ENCODE data around the gene C2orf92.

The C2orf92 gene

GRCh38 chr2:97660775-97661389 is 8.6 kb upstream of the C2orf92 start:
- Histone ChIP-seq H3K4me2 (ENCODE audit: low read length) (no peak overlapping the region), H3K9ac (ENCODE audit: low read length) (no peak overlapping the region), H2BK120ac (ENCODE audit: insufficient read depth, low read length, poor library complexity) (no peak overlapping the region), H3K36me3 (ENCODE audit: control insufficient read depth in 1 of 2, insufficient read depth in 2 of 2, low read length in 2 of 2) (peaks cover 42 to 46% of the 10 kb centered on the region in 2 experiments), H3K9me3 (ENCODE audit: insufficient read depth, low read depth, low read length) (peaks cover 2% of the 10 kb centered on the region), H4K12ac (ENCODE audit: low read depth, low read length) (no peak overlapping the region), H3K27ac (ENCODE audit: low read depth, low read length) (peak overlapping the region; percentile 20), H2AK5ac (ENCODE audit: low read length) (no peak overlapping the region), H3K27me3 (ENCODE audit: insufficient read depth, low read length) (no peaks in the 10 kb centered on the region), H3K4me3 (ENCODE audit: low read depth, low read length) (no peak overlapping the region), H3K14ac (ENCODE audit: low read length) (no peak overlapping the region), H3K4ac (ENCODE audit: low read depth, low read length) (no peak overlapping the region), H2BK12ac (ENCODE audit: low read length) (no peak overlapping the region), H2BK5ac (ENCODE audit: low read depth, low read length, poor library complexity) (no peak overlapping the region), H3K79me2 (ENCODE audit: control insufficient read depth, insufficient read depth, low read length, poor library complexity) (peaks cover 10% of the 10 kb centered on the region), H3K18ac (ENCODE audit: low read length) (peak overlapping the region; percentile 15), H4K91ac (ENCODE audit: low read depth, low read length) (peak overlapping the region; percentile 58), H3K4me1 (ENCODE audit: control insufficient read depth in 1 of 2, insufficient read depth in 2 of 2, low read length in 2 of 2) (peaks cover 18 to 22% of the 10 kb centered on the region in 2 experiments), H3K79me1 (ENCODE audit: low read length) (peaks cover 17% of the 10 kb centered on the region), H2AFZ (ENCODE audit: insufficient read depth, low read length, poor library complexity) (no peak overlapping the region), H4K8ac (ENCODE audit: low read depth, low read length) (no peak overlapping the region), H3K23ac (ENCODE audit: low read length) (no peak overlapping the region)
- DNase-seq, result no peak
- no CpG with 5 or more reads among the region's 18 CpGs for WGBS (ENCODE audit: extremely low coverage, insufficient coverage, insufficient read length)

GRCh38 chr2:97661927-97662326 is 7.6 kb upstream of the C2orf92 start:
- H4K8ac ChIP-seq (ENCODE audit: low read depth, low read length), result no peak overlapping the region
- no peak overlapping the region for H2BK120ac ChIP-seq (ENCODE audit: insufficient read depth, low read length, poor library complexity)

GRCh38 chr2:97662386-97662894 is 7.1 kb upstream of the C2orf92 start:
- WGBS (ENCODE audit: extremely low coverage, insufficient coverage, insufficient read length), result no CpG with 5 or more reads among the region's 12 CpGs
- Histone ChIP-seq H3K18ac (ENCODE audit: low read length) (peak overlapping the region; percentile 62), H3K4ac (ENCODE audit: low read depth, low read length) (peak overlapping the region; percentile 83)

More at GRCh38 chr2:97661927-97662326, 7.6 kb upstream of the C2orf92 start:
- Histone ChIP-seq H2BK12ac (ENCODE audit: low read length) (no peak overlapping the region), H3K9ac (ENCODE audit: low read length) (no peak overlapping the region), H4K91ac (ENCODE audit: low read depth, low read length) (no peak overlapping the region), H3K4me3 (ENCODE audit: low read depth, low read length) (no peak overlapping the region), H3K4me2 (ENCODE audit: low read length) (peak overlapping the region; percentile 93), H3K27ac (ENCODE audit: low read depth, low read length) (no peak overlapping the region), H2AK5ac (ENCODE audit: low read length) (no peak overlapping the region), H3K14ac (ENCODE audit: low read length) (no peak overlapping the region), H3K4ac (ENCODE audit: low read depth, low read length) (peak overlapping the region; percentile 41), H3K4me1 (ENCODE audit: control insufficient read depth in 1 of 2, insufficient read depth in 2 of 2, low read length in 2 of 2) (peaks cover 18 to 22% of the 10 kb centered on the region in 2 experiments), H3K18ac (ENCODE audit: low read length) (no peak overlapping the region), H3K79me1 (ENCODE audit: low read length) (peaks cover 17% of the 10 kb centered on the region), H3K27me3 (ENCODE audit: insufficient read depth, low read length) (no peaks in the 10 kb centered on the region), H2AFZ (ENCODE audit: insufficient read depth, low read length, poor library complexity) (no peak overlapping the region), H3K36me3 (ENCODE audit: control insufficient read depth in 1 of 2, insufficient read depth in 2 of 2, low read length in 2 of 2) (peaks cover 32 to 36% of the 10 kb centered on the region in 2 experiments), H2BK5ac (ENCODE audit: low read depth, low read length, poor library complexity) (no peak overlapping the region), H3K23ac (ENCODE audit: low read length) (no peak overlapping the region), H4K12ac (ENCODE audit: low read depth, low read length) (no peak overlapping the region), H3K79me2 (ENCODE audit: control insufficient read depth, insufficient read depth, low read length, poor library complexity) (peaks cover 10% of the 10 kb centered on the region), H3K9me3 (ENCODE audit: insufficient read depth, low read depth, low read length) (no peaks in the 10 kb centered on the region)
- WGBS (ENCODE audit: extremely low coverage, insufficient coverage, insufficient read length), result no CpG with 5 or more reads among the region's 6 CpGs
- no peak for DNase-seq

GRCh38 chr2:97662895-97663625 is 6.5 kb upstream of the C2orf92 start:
- peak overlapping the region; percentile 92 for H3K27ac ChIP-seq (ENCODE audit: low read depth, low read length)
- H3K4me1 ChIP-seq (ENCODE audit: control insufficient read depth in 1 of 2, insufficient read depth in 2 of 2, low read length in 2 of 2), result peaks cover 18 to 22% of the 10 kb centered on the region in 2 experiments
- peak overlapping the region; percentile 93 for H3K4me2 ChIP-seq (ENCODE audit: low read length)
- peak overlapping the region; percentile 91 for H4K91ac ChIP-seq (ENCODE audit: low read depth, low read length)
- H3K4ac ChIP-seq (ENCODE audit: low read depth, low read length), result peak overlapping the region; percentile 83
- H3K14ac ChIP-seq (ENCODE audit: low read length), result peak overlapping the region; percentile 50
- peaks cover 10% of the 10 kb centered on the region for H3K79me2 ChIP-seq (ENCODE audit: control insufficient read depth, insufficient read depth, low read length, poor library complexity)
- H3K79me1 ChIP-seq (ENCODE audit: low read length), result peaks cover 17% of the 10 kb centered on the region
- peak; percentile 93 for DNase-seq
- H3K9ac ChIP-seq (ENCODE audit: low read length), result peak overlapping the region; percentile 91
- H3K9me3 ChIP-seq (ENCODE audit: insufficient read depth, low read depth, low read length), result no peaks in the 10 kb centered on the region
- no CpG with 5 or more reads among the region's 24 CpGs for WGBS (ENCODE audit: extremely low coverage, insufficient coverage, insufficient read length)
- peak overlapping the region; percentile 89 for H3K18ac ChIP-seq (ENCODE audit: low read length)
- peak overlapping the region; percentile 50 for H2BK120ac ChIP-seq (ENCODE audit: insufficient read depth, low read length, poor library complexity)
- H2AK5ac ChIP-seq (ENCODE audit: low read length), result no peak overlapping the region
- no peak overlapping the region for H3K23ac ChIP-seq (ENCODE audit: low read length)
- peak overlapping the region; percentile 83 for H3K4me3 ChIP-seq (ENCODE audit: low read depth, low read length)
- peak overlapping the region; percentile 75 for H4K8ac ChIP-seq (ENCODE audit: low read depth, low read length)
- H2BK12ac ChIP-seq (ENCODE audit: low read length), result no peak overlapping the region
- H2BK5ac ChIP-seq (ENCODE audit: low read depth, low read length, poor library complexity), result peak overlapping the region; percentile 74
- no peaks in the 10 kb centered on the region for H3K27me3 ChIP-seq (ENCODE audit: insufficient read depth, low read length)
- H4K12ac ChIP-seq (ENCODE audit: low read depth, low read length), result peak overlapping the region; percentile 36
- peak overlapping the region; percentile 53 for H2AFZ ChIP-seq (ENCODE audit: insufficient read depth, low read length, poor library complexity)
- peaks cover 22 to 25% of the 10 kb centered on the region in 2 experiments for H3K36me3 ChIP-seq (ENCODE audit: control insufficient read depth in 1 of 2, insufficient read depth in 2 of 2, low read length in 2 of 2)

More at GRCh38 chr2:97662386-97662894, 7.1 kb upstream of the C2orf92 start:
- peaks cover 27 to 30% of the 10 kb centered on the region in 2 experiments for H3K36me3 ChIP-seq (ENCODE audit: control insufficient read depth in 1 of 2, insufficient read depth in 2 of 2, low read length in 2 of 2)
- no peak for DNase-seq
- H3K14ac ChIP-seq (ENCODE audit: low read length), result peak overlapping the region; percentile 34
- no peak overlapping the region for H4K12ac ChIP-seq (ENCODE audit: low read depth, low read length)
- H3K27me3 ChIP-seq (ENCODE audit: insufficient read depth, low read length), result no peaks in the 10 kb centered on the region
- H2BK120ac ChIP-seq (ENCODE audit: insufficient read depth, low read length, poor library complexity), result peak overlapping the region; percentile 40
- peaks cover 17% of the 10 kb centered on the region for H3K79me1 ChIP-seq (ENCODE audit: low read length)
- H3K23ac ChIP-seq (ENCODE audit: low read length), result no peak overlapping the region
- H4K8ac ChIP-seq (ENCODE audit: low read depth, low read length), result peak overlapping the region; percentile 4
- no peak overlapping the region for H3K9ac ChIP-seq (ENCODE audit: low read length)
- peaks cover 18 to 22% of the 10 kb centered on the region in 2 experiments for H3K4me1 ChIP-seq (ENCODE audit: control insufficient read depth in 1 of 2, insufficient read depth in 2 of 2, low read length in 2 of 2)
- no peak overlapping the region for H2AK5ac ChIP-seq (ENCODE audit: low read length)
- H2BK5ac ChIP-seq (ENCODE audit: low read depth, low read length, poor library complexity), result peak overlapping the region; percentile 39
- H2AFZ ChIP-seq (ENCODE audit: insufficient read depth, low read length, poor library complexity), result no peak overlapping the region
- peak overlapping the region; percentile 92 for H3K27ac ChIP-seq (ENCODE audit: low read depth, low read length)
- peak overlapping the region; percentile 50 for H4K91ac ChIP-seq (ENCODE audit: low read depth, low read length)
- H3K4me3 ChIP-seq (ENCODE audit: low read depth, low read length), result no peak overlapping the region
- H3K79me2 ChIP-seq (ENCODE audit: control insufficient read depth, insufficient read depth, low read length, poor library complexity), result peaks cover 10% of the 10 kb centered on the region
- no peaks in the 10 kb centered on the region for H3K9me3 ChIP-seq (ENCODE audit: insufficient read depth, low read depth, low read length)
- H2BK12ac ChIP-seq (ENCODE audit: low read length), result peak overlapping the region; percentile 51
- peak overlapping the region; percentile 93 for H3K4me2 ChIP-seq (ENCODE audit: low read length)
